Fibroblast of lung (primary cell): ENCODE data around the gene MRPS35.

Experiments used
- EZH2 ChIP-seq: IDR thresholded peaks from 2 replicates; pipeline ENCODE4 v1.5.1; 2012; ENCODE audit warnings: low read length, control low read depth, mild to moderate bottlenecking; ENCODE audit errors: missing control alignments
- TF ChIP-seq, protein P1 (sequence below), 2 donors: IDR thresholded peaks in 1 of 2; conservative IDR thresholded peaks in 1 of 2; 1 replicate in 1 of 2; 2 replicates in 1 of 2; pipeline ENCODE4 v1.5.1; 2011 to 2012; ENCODE audit warnings: low read length in 2 of 2, control low read depth in 1 of 2, inconsistent platforms in 1 of 2, low read depth in 1 of 2, mild to moderate bottlenecking in 1 of 2

DNA sequence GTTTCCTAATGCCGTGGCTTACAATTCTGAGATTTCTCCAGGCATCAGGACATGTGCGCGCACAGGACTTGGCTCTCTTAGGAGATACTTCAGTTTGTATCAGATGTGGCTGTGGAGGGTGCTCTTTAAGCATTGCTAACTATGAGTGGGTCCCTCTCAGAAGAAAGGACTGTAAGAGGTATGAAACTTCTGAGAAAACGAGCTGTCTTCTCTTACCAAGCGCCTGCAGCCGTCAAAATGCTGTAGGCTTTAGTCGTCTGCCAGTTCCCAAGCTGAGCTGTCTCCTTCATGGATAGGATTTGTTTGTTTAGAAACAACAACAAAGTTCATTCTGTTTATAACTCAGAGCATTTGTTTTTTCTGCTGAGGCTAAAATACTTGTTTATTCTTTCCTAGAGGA lies 85.5 kb downstream of the MRPS35 start:
- TF ChIP-seq, protein P1, sequence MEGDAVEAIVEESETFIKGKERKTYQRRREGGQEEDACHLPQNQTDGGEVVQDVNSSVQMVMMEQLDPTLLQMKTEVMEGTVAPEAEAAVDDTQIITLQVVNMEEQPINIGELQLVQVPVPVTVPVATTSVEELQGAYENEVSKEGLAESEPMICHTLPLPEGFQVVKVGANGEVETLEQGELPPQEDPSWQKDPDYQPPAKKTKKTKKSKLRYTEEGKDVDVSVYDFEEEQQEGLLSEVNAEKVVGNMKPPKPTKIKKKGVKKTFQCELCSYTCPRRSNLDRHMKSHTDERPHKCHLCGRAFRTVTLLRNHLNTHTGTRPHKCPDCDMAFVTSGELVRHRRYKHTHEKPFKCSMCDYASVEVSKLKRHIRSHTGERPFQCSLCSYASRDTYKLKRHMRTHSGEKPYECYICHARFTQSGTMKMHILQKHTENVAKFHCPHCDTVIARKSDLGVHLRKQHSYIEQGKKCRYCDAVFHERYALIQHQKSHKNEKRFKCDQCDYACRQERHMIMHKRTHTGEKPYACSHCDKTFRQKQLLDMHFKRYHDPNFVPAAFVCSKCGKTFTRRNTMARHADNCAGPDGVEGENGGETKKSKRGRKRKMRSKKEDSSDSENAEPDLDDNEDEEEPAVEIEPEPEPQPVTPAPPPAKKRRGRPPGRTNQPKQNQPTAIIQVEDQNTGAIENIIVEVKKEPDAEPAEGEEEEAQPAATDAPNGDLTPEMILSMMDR (conservative IDR thresholded peaks at IDR 0.05 in 1 of 2, IDR thresholded peaks at IDR 0.05 in 1 of 2; ENCODE audit: low read depth in 1 of 2, low read length in 2 of 2): no peak
- TF ChIP-seq EZH2: no peak
